ENCODE measurements around the gene ITIH6. TPM values are rescaled to one million over a fixed set of nuclear protein-coding genes. Genes with fewer than 3 reads are reported as not detected.
A peak's percentile ranks its signal among the peaks of the same experiment; 100 is the strongest.

Gene ITIH6
- total RNA-seq, 1 experiment from 2014 or later: not detected

DNA sequence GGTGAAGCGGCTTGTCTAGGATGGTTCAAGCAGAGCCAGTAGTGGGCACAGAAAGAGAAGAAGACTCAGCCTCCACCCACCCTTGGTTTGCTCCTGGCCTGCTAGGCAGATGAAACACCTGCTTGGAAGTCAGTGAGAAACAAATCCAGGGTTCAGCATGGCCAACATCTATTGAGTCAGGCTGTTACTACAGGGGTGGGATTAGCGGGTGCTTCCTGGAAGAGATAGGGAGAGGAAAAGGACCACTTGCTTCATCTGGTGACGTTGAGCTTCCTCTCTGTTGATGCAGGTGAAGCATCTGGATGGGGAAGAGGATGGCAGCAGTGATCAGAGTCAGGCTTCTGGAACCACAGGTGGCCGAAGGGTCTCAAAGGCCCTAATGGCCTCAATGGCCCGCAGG lies 12.5 kb upstream of the ITIH6 start:
- POLR2A ChIA-PET (ENCODE audit: unreplicated experiment): interaction anchor here (0.5 to 0.6 kb wide), 2 partner anchors 1099 to 1602 kb away, joined by 3 to 19 read pairs; no protein-coding TSS in a partner anchor
- Histone ChIP-seq H4K20me1 (ENCODE audit: insufficient read depth) (no peaks in the 10 kb centered on the region), H3K79me2 (ENCODE audit: low read depth) (peaks cover 17% of the 10 kb centered on the region), H3K4me1 (replicated peaks; ENCODE audit: insufficient read depth) (peaks cover 8% of the 10 kb centered on the region; the same call in 1 of the 2 replicates), H3K4me2 (peak overlapping the region; percentile 91; the same call in 1 of the 2 replicates), H3F3A (ENCODE audit: insufficient read depth, low read depth) (no peaks in the 10 kb centered on the region), H2AFZ (no peak overlapping the region), H3K9me2 (ENCODE audit: insufficient read depth) (no peaks in the 10 kb centered on the region), H3K36me3 (ENCODE audit: low read depth) (no peaks in the 10 kb centered on the region), H3K9me3 (ENCODE audit: insufficient read depth, low read depth) (no peaks in the 10 kb centered on the region), H3K27me3 (ENCODE audit: insufficient read depth, low read depth) (no peaks in the 10 kb centered on the region; the same call in 1 of the 2 replicates), H3K27ac (no peak overlapping the region), H3K4me3 (no peak overlapping the region; the same call in 1 of the 2 replicates)
- intact Hi-C loops (cut with micrococcal nuclease; ENCODE audit: unreplicated experiment): no loop called here
- CTCF ChIA-PET: no interaction called here
- no TSS peak for BruUV-seq (replicated peaks)
- no peak for DNase-seq
- TF ChIP-seq, protein P1, sequence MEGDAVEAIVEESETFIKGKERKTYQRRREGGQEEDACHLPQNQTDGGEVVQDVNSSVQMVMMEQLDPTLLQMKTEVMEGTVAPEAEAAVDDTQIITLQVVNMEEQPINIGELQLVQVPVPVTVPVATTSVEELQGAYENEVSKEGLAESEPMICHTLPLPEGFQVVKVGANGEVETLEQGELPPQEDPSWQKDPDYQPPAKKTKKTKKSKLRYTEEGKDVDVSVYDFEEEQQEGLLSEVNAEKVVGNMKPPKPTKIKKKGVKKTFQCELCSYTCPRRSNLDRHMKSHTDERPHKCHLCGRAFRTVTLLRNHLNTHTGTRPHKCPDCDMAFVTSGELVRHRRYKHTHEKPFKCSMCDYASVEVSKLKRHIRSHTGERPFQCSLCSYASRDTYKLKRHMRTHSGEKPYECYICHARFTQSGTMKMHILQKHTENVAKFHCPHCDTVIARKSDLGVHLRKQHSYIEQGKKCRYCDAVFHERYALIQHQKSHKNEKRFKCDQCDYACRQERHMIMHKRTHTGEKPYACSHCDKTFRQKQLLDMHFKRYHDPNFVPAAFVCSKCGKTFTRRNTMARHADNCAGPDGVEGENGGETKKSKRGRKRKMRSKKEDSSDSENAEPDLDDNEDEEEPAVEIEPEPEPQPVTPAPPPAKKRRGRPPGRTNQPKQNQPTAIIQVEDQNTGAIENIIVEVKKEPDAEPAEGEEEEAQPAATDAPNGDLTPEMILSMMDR (conservative IDR thresholded peaks at IDR 0.05): no peak
- TF ChIP-seq EZH2 (IDR thresholded peaks at IDR 0.05; ENCODE audit: low read depth): no peak

DNA sequence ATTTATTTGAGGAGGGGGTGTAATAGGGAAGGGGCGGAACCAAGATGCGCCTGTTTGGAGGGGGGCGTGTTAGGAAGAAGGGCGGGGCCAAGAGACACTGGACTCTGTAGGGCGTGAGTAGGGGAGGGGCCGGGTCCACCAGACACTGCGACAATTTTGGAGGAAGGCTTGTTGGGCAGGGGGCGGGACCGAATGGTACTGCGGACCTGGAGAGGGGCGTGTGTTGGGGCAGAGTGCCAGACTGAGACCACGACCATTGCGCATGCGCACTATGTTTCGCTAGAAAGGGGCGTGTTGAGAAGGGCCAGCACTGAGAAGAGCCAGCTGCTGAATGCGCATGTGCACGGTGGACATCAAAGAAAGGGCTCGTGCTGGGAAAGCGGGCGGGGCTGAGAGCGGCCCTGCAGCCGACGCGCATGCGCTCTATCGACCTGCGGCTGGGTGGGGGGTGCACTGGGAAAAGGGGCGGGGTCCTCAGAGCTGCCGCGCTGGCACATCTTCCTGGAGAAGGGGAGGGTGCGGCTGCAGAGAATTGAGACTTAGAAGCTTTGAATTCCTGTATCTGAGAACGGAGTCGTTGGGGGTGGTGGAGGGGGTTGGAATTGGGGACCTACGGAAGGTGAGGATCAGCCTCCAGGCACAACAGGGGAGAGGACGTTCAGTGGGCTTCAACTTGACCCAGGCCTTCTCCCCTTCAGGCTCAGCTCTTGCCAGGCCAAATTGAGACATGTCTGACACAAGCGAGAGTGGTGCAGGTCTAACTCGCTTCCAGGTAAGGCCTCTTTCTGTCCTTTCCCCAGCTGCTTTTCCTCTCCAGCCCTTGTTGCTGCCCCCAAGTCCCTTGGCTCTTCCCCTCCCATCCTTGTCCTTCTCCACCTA lies 10.8 kb upstream of the ITIH6 start:
- peak overlapping the region; percentile 91 for H3K4me2 ChIP-seq
- H3K79me2 ChIP-seq (ENCODE audit: low read depth): peaks cover 17% of the 10 kb centered on the region
- H3K9me3 ChIP-seq (ENCODE audit: insufficient read depth, low read depth): no peaks in the 10 kb centered on the region
- intact Hi-C loops (cut with micrococcal nuclease; ENCODE audit: unreplicated experiment): loop anchor here (1.0 to 5.0 kb wide), 2 partner anchors 170 to 193 kb away; partner anchors contain the start of gene APEX2
- TF ChIP-seq, protein P1 (conservative IDR thresholded peaks at IDR 0.05): no peak
- no peak for TF ChIP-seq EZH2 (IDR thresholded peaks at IDR 0.05; ENCODE audit: low read depth)
- peak; percentile 84 to 97 for DNase-seq
- no peaks in the 10 kb centered on the region for H3F3A ChIP-seq (ENCODE audit: insufficient read depth, low read depth)
- BruUV-seq (replicated peaks): TSS peak; percentile 65
- H3K27ac ChIP-seq: no peak overlapping the region
- peaks cover 9% of the 10 kb centered on the region; the same call in 1 of the 2 replicates for H3K27me3 ChIP-seq (ENCODE audit: insufficient read depth, low read depth)
- no peaks in the 10 kb centered on the region for H3K36me3 ChIP-seq (ENCODE audit: low read depth)
- ChIA-PET CTCF (interaction anchor here (0.6 to 1.5 kb wide), 2 partner anchors 169 to 279 kb away, joined by 3 read pairs; no protein-coding TSS in a partner anchor), POLR2A (ENCODE audit: unreplicated experiment) (interaction anchor here (0.5 to 1.0 kb wide), 5 partner anchors 169 to 1125 kb away, joined by 3 to 15 read pairs (median 4); partner anchors contain the start of gene FAM120C)
- H3K9me2 ChIP-seq (ENCODE audit: insufficient read depth): no peaks in the 10 kb centered on the region
- peaks cover 8% of the 10 kb centered on the region; the same call in 1 of the 2 replicates for H3K4me1 ChIP-seq (replicated peaks; ENCODE audit: insufficient read depth)
- H4K20me1 ChIP-seq (ENCODE audit: insufficient read depth): no peaks in the 10 kb centered on the region
- peak overlapping the region; percentile 90 for H2AFZ ChIP-seq
- peak overlapping the region; percentile 86 for H3K4me3 ChIP-seq

DNA sequence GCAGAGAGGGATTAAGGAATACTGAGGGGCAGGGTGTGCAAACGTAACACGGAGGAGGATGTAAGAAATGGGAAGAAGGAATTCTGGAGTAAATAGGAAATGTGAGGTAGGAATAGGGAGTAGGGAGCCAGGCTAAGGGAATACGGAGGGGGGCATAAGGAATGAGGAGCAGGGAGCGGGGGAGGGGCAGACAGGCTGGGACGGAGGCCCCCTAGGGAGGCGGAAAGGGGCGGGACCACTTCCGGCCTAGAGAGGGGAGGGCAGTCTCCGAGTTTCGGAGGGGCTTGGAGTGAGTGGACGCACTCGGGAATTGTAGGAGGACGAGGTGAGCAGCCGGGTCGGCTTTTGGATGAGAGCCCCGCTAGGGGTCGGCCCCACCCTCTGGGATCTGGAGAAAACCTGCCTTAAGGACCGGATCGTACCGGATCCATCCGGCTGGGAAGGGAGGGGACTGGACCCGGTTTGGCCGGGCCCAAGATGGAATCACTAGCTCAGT lies 10.1 kb upstream of the ITIH6 start:
- CTCF ChIA-PET: interaction anchor here (0.6 to 1.5 kb wide), 3 partner anchors 11 to 280 kb away, joined by 3 to 4 read pairs (median 3); no protein-coding TSS in a partner anchor
- Histone ChIP-seq H3K27me3 (ENCODE audit: insufficient read depth, low read depth) (peaks cover 9% of the 10 kb centered on the region; the same call in 1 of the 2 replicates), H3K4me1 (replicated peaks; ENCODE audit: insufficient read depth) (peaks cover 8% of the 10 kb centered on the region; the same call in 1 of the 2 replicates), H3K9me3 (ENCODE audit: insufficient read depth, low read depth) (no peaks in the 10 kb centered on the region), H3K9me2 (ENCODE audit: insufficient read depth) (no peaks in the 10 kb centered on the region), H3F3A (ENCODE audit: insufficient read depth, low read depth) (no peaks in the 10 kb centered on the region), H3K4me3 (peak overlapping the region; percentile 86), H4K20me1 (ENCODE audit: insufficient read depth) (no peaks in the 10 kb centered on the region), H2AFZ (peak overlapping the region; percentile 90), H3K79me2 (ENCODE audit: low read depth) (peaks cover 17% of the 10 kb centered on the region), H3K36me3 (ENCODE audit: low read depth) (no peaks in the 10 kb centered on the region), H3K27ac (no peak overlapping the region), H3K4me2 (peak overlapping the region; percentile 78)
- POLR2A ChIA-PET (ENCODE audit: unreplicated experiment): interaction anchor here (0.7 to 1.0 kb wide), 3 partner anchors 9 to 1125 kb away, joined by 3 to 15 read pairs (median 4); no protein-coding TSS in a partner anchor
- DNase-seq: no peak
- intact Hi-C loops (cut with micrococcal nuclease; ENCODE audit: unreplicated experiment): loop anchor here (1.0 to 5.0 kb wide), 2 partner anchors 169 to 194 kb away; partner anchors contain the start of gene APEX2
- no TSS peak for BruUV-seq (replicated peaks)
- TF ChIP-seq EZH2 (IDR thresholded peaks at IDR 0.05; ENCODE audit: low read depth): no peak
- TF ChIP-seq, protein P1 (conservative IDR thresholded peaks at IDR 0.05): no peak
